Measurements from ENCODE around the gene ARHGEF38. TPM values are rescaled to one million over a fixed set of nuclear protein-coding genes. Genes with fewer than 3 reads are reported as not detected.

The ARHGEF38 gene
- total RNA-seq, 1 donor from 2014 or later: not detected

DNA sequence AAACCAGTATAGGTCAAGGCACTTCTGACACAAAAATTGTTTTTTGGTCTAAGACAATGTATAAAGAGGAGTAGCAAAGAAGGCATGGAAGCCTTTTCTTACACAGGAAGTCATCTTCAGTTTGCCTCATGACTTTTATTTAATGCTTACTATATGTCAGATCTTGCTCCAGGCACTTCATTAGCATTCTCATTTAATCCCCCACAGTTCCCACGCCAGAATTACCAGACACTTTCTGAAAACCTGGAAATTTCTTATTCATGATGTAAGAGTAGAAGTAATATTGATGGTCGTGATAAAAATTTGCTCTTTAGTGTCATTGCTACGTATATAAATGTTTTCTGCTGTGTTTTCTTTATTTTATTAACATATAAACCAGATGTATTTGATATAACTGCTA is 39.2 kb downstream of the ARHGEF38 start:
- Mint-ChIP-seq H3K27me3 (ENCODE audit: low read depth) (peaks cover 50% of the 10 kb centered on the region), H3K36me3 (ENCODE audit: low read depth) (no peaks in the 10 kb centered on the region), H3K27ac (ENCODE audit: unreplicated experiment) (no peak overlapping the region), H3K4me3 (no peak overlapping the region), H3K4me1 (no peaks in the 10 kb centered on the region), H3K9me3 (no peaks in the 10 kb centered on the region)
- no peak for DNase-seq (ENCODE audit: low read depth, low spot score)
- TF ChIP-seq, protein P1, sequence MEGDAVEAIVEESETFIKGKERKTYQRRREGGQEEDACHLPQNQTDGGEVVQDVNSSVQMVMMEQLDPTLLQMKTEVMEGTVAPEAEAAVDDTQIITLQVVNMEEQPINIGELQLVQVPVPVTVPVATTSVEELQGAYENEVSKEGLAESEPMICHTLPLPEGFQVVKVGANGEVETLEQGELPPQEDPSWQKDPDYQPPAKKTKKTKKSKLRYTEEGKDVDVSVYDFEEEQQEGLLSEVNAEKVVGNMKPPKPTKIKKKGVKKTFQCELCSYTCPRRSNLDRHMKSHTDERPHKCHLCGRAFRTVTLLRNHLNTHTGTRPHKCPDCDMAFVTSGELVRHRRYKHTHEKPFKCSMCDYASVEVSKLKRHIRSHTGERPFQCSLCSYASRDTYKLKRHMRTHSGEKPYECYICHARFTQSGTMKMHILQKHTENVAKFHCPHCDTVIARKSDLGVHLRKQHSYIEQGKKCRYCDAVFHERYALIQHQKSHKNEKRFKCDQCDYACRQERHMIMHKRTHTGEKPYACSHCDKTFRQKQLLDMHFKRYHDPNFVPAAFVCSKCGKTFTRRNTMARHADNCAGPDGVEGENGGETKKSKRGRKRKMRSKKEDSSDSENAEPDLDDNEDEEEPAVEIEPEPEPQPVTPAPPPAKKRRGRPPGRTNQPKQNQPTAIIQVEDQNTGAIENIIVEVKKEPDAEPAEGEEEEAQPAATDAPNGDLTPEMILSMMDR (conservative IDR thresholded peaks at IDR 0.05): no peak

DNA sequence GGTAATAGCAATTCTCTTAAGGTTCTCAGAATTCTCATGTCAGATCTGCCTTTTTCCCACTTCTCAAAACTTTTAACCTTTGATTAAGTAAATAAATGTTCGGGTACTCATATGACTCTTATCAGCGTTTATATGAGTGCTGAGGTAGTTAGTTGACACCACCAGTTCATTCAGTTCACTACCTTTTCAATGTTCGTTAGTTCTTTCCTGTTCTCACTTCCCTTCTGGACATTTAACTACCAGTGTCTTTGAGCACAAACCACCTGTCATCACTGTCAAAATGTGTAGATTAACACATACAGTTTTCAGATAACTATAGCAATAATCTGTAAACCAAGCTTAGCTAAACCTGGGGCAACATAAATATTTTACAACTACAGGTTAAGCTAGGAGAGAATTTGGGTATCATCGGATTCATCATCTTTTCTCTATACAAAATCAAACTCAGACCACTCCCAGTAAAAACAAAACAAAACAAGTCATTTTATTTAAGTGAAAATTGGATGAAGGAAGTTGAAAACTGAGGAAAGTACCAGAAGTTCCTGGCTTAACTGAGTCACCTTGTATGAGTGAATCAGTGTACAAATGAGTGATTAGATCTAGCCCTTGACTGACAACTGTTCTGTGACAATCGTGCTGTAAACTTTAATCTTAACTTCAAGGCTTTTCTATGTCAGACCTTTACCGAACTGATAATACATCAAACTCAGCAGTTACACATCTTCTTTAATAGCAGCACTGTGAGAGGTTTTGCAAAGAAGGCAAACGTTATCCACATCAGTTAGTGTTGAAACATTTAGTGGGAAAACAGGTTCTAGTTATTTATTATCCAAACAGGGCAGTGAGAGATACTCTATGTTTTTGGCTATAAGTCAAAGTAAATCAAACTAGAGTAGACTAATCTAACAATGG is 41.9 kb downstream of the ARHGEF38 start:
- H3K4me1 Mint-ChIP-seq: no peaks in the 10 kb centered on the region
- no peak for DNase-seq (ENCODE audit: low read depth, low spot score)
- H3K36me3 Mint-ChIP-seq (ENCODE audit: low read depth): no peaks in the 10 kb centered on the region
- H3K27ac Mint-ChIP-seq (ENCODE audit: unreplicated experiment): no peak overlapping the region
- TF ChIP-seq, protein P1 (conservative IDR thresholded peaks at IDR 0.05): no peak
- H3K27me3 Mint-ChIP-seq (ENCODE audit: low read depth): peaks cover 39% of the 10 kb centered on the region
- no peaks in the 10 kb centered on the region for H3K9me3 Mint-ChIP-seq
- no peak overlapping the region for H3K4me3 Mint-ChIP-seq

DNA sequence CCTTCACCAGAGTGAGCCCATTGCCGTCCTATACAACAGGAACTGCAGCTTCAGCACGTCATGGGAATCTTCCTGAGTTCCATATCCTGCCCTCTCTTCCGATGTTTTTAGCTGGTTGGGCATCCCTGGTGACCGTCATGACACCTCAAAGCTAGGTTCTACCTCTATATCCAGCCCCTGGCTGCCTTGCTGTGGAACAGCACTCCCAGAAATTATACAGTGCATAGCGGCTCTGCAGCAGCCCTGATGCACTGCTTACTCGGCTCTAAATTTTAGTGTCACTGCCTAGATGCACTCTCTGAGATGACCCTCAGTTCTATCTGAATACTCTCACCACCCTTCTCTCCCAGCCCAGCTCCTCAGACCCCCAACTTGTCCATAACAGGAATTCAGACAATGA is 44.3 kb downstream of the ARHGEF38 start:
- no peaks in the 10 kb centered on the region for H3K9me3 Mint-ChIP-seq
- H3K27ac Mint-ChIP-seq (ENCODE audit: unreplicated experiment): no peak overlapping the region
- no peaks in the 10 kb centered on the region for H3K4me1 Mint-ChIP-seq
- H3K36me3 Mint-ChIP-seq (ENCODE audit: low read depth): no peaks in the 10 kb centered on the region
- TF ChIP-seq, protein P1 (conservative IDR thresholded peaks at IDR 0.05): no peak
- DNase-seq (ENCODE audit: low read depth, low spot score): no peak
- peaks cover 26% of the 10 kb centered on the region for H3K27me3 Mint-ChIP-seq (ENCODE audit: low read depth)
- H3K4me3 Mint-ChIP-seq: no peak overlapping the region

DNA sequence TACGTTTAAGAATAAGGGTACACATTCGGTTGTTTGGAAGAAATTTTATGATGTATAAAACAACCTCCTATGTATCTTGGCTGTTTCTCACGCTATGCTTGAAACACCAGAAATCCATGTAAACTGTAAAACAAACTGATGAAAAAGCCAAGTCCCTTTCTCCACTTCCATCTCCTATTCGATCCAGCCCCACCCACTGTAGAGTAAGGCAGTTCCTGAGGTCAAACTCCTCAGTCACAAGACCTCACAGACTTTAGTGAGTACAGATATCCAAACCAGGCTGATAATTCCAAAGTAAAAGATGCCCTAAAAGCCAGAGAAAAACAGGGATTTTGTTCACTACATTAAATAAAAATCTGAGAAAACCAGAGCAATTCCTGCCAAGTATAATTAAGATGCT is 45.6 kb downstream of the ARHGEF38 start:
- no peak for DNase-seq (ENCODE audit: low read depth, low spot score)
- TF ChIP-seq, protein P1 (conservative IDR thresholded peaks at IDR 0.05): no peak
- no peak overlapping the region for H3K4me3 Mint-ChIP-seq
- no peaks in the 10 kb centered on the region for H3K4me1 Mint-ChIP-seq
- no peak overlapping the region for H3K27ac Mint-ChIP-seq (ENCODE audit: unreplicated experiment)
- peaks cover 17% of the 10 kb centered on the region for H3K27me3 Mint-ChIP-seq (ENCODE audit: low read depth)
- no peaks in the 10 kb centered on the region for H3K36me3 Mint-ChIP-seq (ENCODE audit: low read depth)
- H3K9me3 Mint-ChIP-seq: no peaks in the 10 kb centered on the region

DNA sequence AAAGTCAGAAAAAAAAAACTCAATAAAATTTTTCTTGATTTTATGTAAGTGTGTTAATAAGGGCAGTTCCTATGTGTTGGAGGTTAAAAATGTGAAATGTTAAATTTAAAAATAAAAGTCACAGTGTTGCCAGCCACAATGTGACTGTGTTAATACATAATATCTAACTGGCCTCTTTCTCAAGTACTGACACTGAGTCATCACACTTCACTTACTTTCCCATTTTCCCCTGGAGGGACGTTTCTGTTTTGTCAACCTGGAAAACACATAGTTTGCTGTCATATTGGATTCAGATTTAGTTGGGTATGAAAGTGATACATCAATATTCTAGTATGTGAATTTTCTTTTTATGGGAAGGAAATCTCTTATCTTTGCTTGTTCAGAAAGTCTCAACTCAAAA is 46.4 kb downstream of the ARHGEF38 start:
- H3K9me3 Mint-ChIP-seq: no peaks in the 10 kb centered on the region
- DNase-seq (ENCODE audit: low read depth, low spot score): no peak

More for the DNA sequence above, 46.4 kb downstream of the ARHGEF38 start:
- no peaks in the 10 kb centered on the region for H3K4me1 Mint-ChIP-seq
- H3K27ac Mint-ChIP-seq (ENCODE audit: unreplicated experiment): no peak overlapping the region
- TF ChIP-seq, protein P1 (conservative IDR thresholded peaks at IDR 0.05): no peak
- no peak overlapping the region for H3K4me3 Mint-ChIP-seq
- H3K27me3 Mint-ChIP-seq (ENCODE audit: low read depth): peaks cover 16% of the 10 kb centered on the region
- H3K36me3 Mint-ChIP-seq (ENCODE audit: low read depth): no peaks in the 10 kb centered on the region

Data from neural crest cell (in vitro differentiated cells).